TTC549 (cell line): ENCODE data around the gene CLTCL1.
"Not testable (repeated sequence)": the region's sequence is repeated elsewhere in the genome, so short reads cannot be mapped to it uniquely, and the experiment has no call there.

Experiments used
- FAIRE-seq: peaks from 2 replicates; lab custom pipeline; 2012; peaks lifted over from hg19 to GRCh38; lab: Jason Lieb, UNC

The CLTCL1 gene

GRCh38 chr22:19175602-19176174 lies 115.8 kb downstream of the CLTCL1 start:
- no peak for FAIRE-seq

GRCh38 chr22:19175026-19175601 lies 116.4 kb downstream of the CLTCL1 start:
- no peak for FAIRE-seq

DNA sequence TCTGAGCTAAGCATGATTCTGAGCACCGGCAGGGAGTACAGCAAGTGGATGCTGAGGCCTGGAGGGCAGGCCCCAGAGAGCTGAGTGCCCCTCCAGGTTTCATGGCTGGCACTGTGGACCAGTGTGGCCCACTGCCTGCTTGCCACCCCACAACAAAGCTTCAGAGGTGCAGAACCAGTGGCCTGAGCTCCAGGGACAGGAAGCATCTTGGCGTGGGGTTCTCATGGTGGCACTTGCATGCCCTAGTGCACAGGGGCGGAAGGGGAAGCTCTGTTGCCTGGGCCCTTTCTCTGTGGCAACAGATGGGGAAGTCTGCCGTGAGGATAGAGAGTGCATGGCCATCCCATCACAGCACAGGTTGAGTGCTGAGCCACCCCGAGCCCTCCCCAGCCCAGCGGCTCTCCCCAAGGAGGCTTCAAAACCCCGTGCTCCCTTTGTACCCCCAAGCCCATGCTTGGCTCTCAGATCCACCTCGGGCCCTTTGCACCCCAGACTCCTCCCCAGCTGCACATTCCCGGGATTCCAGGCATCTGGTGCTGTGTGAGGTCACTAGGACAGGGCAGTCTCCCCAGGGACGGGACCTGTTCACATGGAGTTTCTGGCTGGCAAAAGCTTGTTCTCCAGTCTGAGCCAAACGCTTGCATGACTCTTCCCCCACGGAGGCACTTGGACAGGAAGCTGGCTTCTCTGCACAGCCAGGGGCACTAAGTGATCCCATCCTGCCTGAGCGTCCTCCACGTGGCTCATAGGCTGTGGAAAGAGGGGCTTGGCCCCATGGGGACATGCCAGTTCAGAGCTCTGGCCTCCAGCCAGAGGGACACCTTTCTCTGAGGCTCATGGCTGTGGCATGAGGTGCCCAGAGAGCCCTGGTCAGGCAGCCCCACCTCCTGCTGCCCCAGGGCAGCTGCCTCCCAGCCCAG lies 117.2 kb downstream of the CLTCL1 start:
- FAIRE-seq = no peak

DNA sequence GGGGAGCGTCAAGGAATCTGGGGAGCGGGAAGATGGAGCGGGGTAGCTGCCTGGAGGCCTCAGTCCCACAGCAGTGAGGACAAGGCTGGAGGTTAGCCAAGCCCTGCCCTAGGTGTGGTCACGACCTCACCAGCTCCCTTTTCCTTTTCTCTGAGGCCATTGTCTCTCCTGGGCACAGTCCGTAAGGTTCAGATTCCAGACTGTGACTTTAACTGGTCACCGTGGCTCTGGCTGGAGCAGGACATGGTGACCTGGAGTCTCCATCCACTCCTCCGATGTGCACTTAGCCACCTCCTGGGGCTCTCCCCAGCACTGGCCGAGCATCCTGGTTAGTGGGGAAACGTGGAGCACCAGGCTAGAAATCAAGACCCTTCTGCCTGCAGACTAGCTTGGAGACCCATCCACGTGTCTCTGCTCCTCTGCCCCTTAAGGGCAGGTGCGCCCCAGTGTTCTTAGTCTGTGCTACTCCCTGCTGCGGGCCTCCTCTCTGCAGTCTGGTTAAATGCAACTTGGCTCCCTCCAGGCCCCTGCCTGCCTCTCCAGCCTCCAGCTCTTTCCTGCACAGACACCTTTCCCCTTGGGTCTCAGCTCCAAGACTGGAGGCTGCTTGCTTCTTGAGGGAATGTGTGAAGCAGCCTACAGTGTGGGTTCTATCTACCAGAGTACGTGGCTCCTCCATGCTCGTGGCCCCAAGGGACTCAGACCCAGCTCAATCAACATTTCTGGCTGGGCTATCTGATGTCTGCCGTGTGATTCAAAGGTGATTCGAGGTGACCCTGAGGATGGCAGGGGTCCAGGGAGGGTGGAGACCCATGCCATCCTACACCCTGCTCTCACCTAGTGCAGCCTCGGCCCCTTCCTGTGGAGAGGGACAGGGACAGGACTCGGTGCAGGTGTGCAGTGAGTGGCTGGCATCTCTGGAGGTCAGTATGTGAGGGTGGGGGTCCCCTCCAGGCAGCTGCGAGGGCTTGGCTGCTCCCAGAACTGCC lies 118.2 kb downstream of the CLTCL1 start:
- FAIRE-seq = no peak

DNA sequence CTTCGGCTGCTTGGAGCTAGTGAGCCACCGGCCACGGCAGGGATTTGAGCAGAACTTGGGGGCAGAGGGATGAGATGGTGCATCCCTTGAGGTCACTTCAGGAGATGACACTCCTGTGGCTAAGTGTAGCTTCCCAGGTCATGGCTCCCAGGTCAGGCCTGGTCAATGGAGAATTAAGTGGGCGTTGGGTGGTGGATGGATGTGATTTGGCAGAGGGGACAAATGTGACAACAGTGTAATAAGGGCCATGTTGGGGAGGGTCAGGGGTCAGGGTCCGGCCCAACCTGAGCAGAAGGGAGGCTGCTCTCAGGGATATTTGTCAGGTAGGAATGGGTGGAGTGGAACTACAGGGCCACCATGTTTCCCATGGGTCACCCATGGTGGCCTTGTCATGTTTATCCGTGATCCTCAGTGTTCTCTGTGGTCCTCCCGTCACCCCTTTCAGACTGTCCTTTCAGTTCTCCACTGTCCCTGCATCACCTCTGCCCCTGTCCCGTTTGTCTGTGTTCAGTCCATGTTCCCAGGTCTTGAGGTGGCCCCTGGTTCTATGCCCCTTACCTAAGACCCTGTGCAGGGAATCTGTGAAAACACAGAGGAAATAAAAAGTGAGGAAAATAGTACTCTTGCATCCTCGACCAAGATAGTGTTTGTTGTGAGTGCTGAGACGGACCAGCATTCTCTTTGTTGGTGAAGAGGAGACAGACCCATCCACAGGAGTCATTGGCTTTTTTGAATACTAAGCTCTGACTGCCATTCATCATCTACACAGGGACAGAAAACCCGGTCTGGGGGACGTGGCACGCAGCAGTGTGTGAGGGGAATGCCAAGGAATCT lies 119.1 kb downstream of the CLTCL1 start:
- no peak for FAIRE-seq

DNA sequence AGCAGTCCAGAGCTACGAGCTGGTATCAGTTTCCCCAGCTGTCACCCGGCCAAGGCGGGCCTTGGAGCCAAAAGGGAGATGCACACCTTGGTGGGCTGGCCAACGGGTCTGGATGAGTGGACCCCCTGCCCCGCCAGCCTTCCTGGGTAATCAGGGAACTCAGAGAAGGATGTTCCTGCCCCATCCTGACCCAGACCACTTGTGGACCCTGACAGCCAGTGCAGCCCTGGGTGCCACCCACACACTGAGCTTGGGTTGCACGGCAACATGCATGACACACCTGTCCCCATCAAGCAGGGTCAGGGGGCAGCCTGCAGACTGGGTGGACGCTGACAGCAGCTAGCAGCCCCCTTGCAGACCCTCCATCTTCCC lies 121.6 kb downstream of the CLTCL1 start:
- no peak for FAIRE-seq

- FAIRE-seq = no peak
Measured at GRCh38 chr22:19169002-19169946, 122.2 kb downstream of the CLTCL1 start.

DNA sequence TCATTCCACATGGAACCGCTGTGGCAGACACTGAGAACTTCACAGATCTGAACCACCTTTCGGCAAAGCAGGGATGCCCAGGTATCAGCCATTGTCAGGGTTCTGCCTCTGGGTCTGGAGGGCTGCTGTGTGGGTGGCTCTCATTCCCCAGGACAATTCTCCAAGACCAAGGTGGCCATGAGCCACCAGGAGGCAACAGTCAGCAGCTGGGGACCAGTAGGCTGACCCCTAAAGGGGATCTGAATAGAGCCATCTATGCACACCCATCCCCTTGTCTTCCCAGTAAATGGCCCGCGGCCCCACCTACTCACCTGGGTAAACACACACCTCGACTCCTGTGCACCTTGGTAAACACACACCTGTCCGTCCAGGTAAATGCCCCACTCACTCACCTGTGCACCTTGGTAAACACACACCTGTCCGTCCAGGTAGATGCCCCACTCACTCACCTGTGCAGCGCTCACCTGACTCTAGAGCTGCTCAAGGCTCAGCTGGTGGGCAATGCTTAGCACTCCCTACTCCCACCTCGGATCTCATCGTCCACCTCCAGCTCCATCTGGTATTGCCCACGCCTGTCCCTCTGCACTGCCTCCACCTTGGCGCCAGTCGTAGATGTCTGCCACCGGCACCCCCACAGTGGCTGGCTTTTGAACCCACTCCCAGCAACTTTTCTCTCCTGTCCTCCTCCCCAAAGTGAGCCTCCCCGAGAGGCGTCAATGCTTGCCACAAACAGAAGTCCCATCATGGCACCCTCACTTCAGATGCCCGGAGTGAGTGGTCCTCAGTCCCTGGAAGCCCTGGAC lies 123.2 kb downstream of the CLTCL1 start:
- no peak for FAIRE-seq

GRCh38 chr22:19167106-19167869 lies 124.2 kb downstream of the CLTCL1 start:
- FAIRE-seq = no peak

GRCh38 chr22:19166421-19166820 lies 125.1 kb downstream of the CLTCL1 start:
- FAIRE-seq = no peak

GRCh38 chr22:19164425-19164824 lies 127.1 kb downstream of the CLTCL1 start:
- FAIRE-seq = no peak

- FAIRE-seq = not testable (repeated sequence)
Measured at GRCh38 chr22:19158649-19159048, 132.9 kb downstream of the CLTCL1 start.

DNA sequence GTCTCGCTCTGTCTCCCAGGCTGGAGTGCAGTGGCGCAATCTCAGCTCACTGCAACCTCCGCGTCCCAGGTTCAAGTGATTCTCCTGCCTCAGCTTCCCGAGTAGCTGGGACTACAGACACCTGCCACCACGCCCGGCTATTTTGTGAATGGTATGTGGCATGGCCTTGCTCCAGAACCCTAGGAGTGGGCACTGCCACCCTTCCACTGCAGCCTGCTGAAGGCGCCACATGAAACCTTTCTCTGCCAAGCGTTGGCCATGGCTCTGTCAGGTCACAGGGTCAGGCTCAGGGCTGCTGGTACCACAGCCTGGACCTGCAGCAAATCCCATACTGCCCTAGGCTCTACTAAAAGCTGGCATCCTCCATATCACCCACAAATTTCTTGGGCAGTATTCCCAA lies 135.4 kb downstream of the CLTCL1 start:
- not testable (repeated sequence) for FAIRE-seq

GRCh38 chr22:19152942-19153883 lies 138.3 kb downstream of the CLTCL1 start:
- no peak for FAIRE-seq

DNA sequence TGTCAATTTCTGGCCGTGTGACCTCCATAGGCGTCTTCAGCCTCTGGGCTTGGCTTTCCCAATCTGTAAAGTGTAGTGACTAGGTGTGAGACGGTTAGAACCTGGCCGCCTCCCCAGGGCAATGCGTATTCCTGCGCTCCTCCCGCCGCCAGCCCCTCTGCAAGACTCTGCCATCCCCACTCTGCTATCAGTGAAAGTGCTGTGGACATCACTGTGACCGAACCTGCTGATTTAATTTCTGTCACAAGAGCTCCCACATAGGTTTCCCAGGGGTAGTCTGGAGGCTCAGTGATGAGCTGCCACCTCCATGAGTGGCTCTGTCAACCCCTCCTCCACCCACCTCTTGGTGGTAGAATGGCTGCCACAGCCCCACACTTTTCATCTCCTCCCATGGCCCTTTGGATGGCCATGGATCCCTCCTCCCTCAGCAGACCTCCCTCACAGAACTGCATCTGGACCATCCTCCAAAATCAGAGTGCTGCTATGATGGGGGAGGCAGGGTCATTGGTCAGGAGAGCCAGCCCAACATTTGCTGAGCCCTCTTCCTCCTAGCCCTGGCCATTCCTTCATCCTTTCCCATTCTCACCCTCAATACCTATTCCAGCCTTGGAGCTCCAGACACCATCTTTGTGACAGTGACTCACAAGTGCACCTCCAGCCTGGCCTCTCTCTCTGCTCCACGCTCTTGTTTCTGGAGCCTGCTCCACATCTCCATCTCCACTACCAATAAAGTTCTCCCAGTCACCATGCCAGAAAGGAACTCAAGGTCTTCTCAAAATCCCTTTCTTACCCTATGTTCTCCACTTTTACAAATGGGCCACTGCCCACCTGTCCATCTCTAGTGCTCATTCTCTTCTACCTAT lies 140.0 kb downstream of the CLTCL1 start:
- FAIRE-seq = no peak
